Measurements from ENCODE around the gene TEX22. TPM values are rescaled to one million over a fixed set of nuclear protein-coding genes. Genes with fewer than 3 reads are reported as not detected.

TEX22 gene
- polyA plus RNA-seq, 1 experiment: 0.05 TPM

DNA sequence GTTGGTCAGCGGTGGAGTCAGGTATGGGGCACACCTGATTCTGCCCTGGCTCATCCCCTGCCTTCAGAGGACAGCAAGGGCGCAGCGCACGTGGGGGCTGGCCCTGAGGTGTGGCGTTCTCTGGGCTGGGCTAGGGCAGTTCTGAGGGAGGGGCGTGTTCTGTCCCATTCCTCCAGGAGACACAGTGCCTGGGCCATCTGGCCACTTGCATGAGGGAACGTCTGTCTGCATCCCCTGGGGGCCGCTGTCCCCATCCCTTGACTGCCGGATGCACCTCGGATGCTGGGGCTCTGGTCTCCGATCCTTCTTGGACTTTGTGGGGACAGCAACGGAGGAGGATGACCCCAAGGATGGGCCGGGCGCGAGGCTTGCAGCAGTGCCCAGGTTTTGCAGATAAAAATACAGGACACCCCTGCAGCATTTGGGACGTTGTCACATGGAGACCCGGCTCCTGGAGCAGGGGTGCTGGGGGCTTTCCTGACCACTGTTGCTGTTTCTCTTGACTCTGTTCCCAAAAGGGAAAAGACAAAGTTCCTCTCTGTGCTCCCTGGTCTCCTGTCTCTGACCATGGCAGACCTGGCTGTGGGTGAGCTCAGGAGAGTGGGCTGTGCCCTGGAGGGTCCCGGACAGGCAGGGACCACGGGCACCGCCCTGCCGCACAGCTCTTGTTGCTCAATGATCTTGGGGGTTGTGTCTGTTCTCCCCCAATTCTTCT, 28.2 kb downstream of the TEX22 start:
- Histone ChIP-seq H3K4me3 (ENCODE audit: low read depth, low read length) (no peak overlapping the region), H3K9me3 (ENCODE audit: control insufficient read depth, insufficient read depth, low read length) (peaks cover 12% of the 10 kb centered on the region), H3K27me3 (ENCODE audit: control insufficient read depth, insufficient read depth, low read length) (no peaks in the 10 kb centered on the region), H3K27ac (ENCODE audit: low read depth, low read length) (no peak overlapping the region)
- DNase-seq (ENCODE audit: low read depth, low spot score): no peak
- ChIA-PET POLR2A (no interaction called here), CTCF (no interaction called here)
- no peak for TF ChIP-seq CTCF (IDR thresholded peaks at IDR 0.05; ENCODE audit: low read depth, low read length)

DNA sequence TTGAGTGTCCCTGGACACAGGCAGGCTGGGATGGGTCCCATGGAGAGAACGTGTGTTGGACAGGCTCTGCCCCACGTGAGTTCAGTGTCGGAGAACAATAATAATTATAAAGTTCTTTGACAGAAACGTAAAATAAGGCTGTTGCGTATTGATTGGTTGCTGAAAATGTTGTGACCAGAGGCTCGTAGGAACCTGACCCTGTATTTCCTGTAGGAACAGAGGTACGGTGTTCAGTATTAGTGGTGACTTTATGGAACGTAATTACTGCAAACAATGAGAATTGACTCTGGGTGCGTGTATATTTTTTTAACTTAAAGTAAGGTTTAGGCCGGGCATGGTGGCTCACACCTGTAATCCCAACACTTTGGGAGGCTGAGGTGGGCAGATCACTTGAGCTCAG, 29.1 kb downstream of the TEX22 start:
- CTCF ChIA-PET: interaction anchor here (0.7 kb wide), 1 partner anchor 53 kb away, joined by 7 read pairs; no protein-coding TSS in a partner anchor
- POLR2A ChIA-PET: no interaction called here
- no peak for DNase-seq (ENCODE audit: low read depth, low spot score)
- no peak for TF ChIP-seq CTCF (IDR thresholded peaks at IDR 0.05; ENCODE audit: low read depth, low read length)
- peaks cover 12% of the 10 kb centered on the region for H3K9me3 ChIP-seq (ENCODE audit: control insufficient read depth, insufficient read depth, low read length)
- no peak overlapping the region for H3K4me3 ChIP-seq (ENCODE audit: low read depth, low read length)
- no peak overlapping the region for H3K27ac ChIP-seq (ENCODE audit: low read depth, low read length)
- H3K27me3 ChIP-seq (ENCODE audit: control insufficient read depth, insufficient read depth, low read length): no peaks in the 10 kb centered on the region

DNA sequence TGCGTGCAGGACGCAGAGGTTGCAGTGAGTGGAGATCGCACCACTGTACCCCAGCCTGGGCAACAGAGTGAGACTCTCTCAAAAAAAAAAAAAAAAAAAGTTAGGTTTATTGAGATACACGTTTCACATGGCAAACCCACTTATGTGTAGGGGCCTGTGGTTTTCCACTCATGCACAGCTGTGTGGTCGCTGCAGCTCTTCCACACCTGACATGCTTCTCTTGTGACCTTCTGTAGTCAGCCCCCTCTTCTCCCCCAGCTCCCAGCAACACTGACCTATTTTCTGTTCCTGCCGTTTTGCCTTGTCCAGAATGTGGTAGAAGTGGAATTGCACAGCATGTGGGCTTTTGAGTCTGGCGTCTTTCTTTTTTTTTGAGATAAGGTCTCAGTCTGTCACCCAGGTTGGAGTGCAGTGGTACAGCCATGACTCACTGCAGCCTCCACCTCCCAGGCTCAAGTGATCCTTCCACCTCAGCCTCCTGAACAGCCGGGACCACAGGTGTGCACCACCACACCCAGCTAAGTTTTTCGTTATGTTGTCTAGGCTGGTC, 29.7 kb downstream of the TEX22 start:
- no peak for DNase-seq (ENCODE audit: low read depth, low spot score)
- TF ChIP-seq CTCF (IDR thresholded peaks at IDR 0.05; ENCODE audit: low read depth, low read length): no peak
- H3K27ac ChIP-seq (ENCODE audit: low read depth, low read length): no peak overlapping the region
- peaks cover 12% of the 10 kb centered on the region for H3K9me3 ChIP-seq (ENCODE audit: control insufficient read depth, insufficient read depth, low read length)
- no peak overlapping the region for H3K4me3 ChIP-seq (ENCODE audit: low read depth, low read length)
- ChIA-PET CTCF (interaction anchor here (0.7 kb wide), 1 partner anchor 53 kb away, joined by 7 read pairs; no protein-coding TSS in a partner anchor), POLR2A (no interaction called here)
- H3K27me3 ChIP-seq (ENCODE audit: control insufficient read depth, insufficient read depth, low read length): no peaks in the 10 kb centered on the region

GRCh38 chr14:105430042-105430441, 31.7 kb downstream of the TEX22 start:
- ChIA-PET CTCF (interaction anchor here (0.6 to 1.3 kb wide), 3 partner anchors 17 to 51 kb away, joined by 3 read pairs; no protein-coding TSS in a partner anchor), POLR2A (interaction anchor here (0.6 kb wide), 1 partner anchor 89 kb away, joined by 4 read pairs; no protein-coding TSS in a partner anchor)
- H3K27me3 ChIP-seq (ENCODE audit: control insufficient read depth, insufficient read depth, low read length): no peaks in the 10 kb centered on the region
- H3K4me3 ChIP-seq (ENCODE audit: low read depth, low read length): no peak overlapping the region
- H3K9me3 ChIP-seq (ENCODE audit: control insufficient read depth, insufficient read depth, low read length): peaks cover 12% of the 10 kb centered on the region
- no peak for DNase-seq (ENCODE audit: low read depth, low spot score)
- H3K27ac ChIP-seq (ENCODE audit: low read depth, low read length): no peak overlapping the region
- TF ChIP-seq CTCF (IDR thresholded peaks at IDR 0.05; ENCODE audit: low read depth, low read length): no peak

DNA sequence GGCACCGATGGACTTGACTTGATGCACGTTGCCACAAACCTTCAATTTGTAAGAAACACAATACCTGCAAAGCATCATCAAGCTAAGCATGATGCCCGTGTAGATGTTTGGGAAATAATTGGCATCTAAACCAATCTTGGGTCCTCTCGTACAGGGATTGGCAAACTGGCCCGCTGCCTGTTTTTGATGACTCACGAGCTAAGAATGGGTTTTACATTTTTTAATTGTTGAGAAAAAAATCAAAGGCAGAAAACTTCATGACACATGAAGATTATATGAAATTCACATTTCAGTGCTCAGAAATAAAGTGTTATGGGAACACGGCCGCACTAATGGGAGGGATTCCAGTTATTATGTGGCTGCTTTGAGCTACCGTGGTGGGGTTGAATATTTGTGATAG, 32.2 kb downstream of the TEX22 start:
- ChIA-PET CTCF (interaction anchor here (0.7 to 1.3 kb wide), 2 partner anchors 50 to 51 kb away, joined by 3 read pairs; no protein-coding TSS in a partner anchor), POLR2A (interaction anchor here (0.6 kb wide), 1 partner anchor 89 kb away, joined by 4 read pairs; no protein-coding TSS in a partner anchor)
- H3K9me3 ChIP-seq (ENCODE audit: control insufficient read depth, insufficient read depth, low read length): peaks cover 12% of the 10 kb centered on the region
- no peak overlapping the region for H3K4me3 ChIP-seq (ENCODE audit: low read depth, low read length)
- no peak overlapping the region for H3K27ac ChIP-seq (ENCODE audit: low read depth, low read length)
- no peak for TF ChIP-seq CTCF (IDR thresholded peaks at IDR 0.05; ENCODE audit: low read depth, low read length)
- H3K27me3 ChIP-seq (ENCODE audit: control insufficient read depth, insufficient read depth, low read length): no peaks in the 10 kb centered on the region
- no peak for DNase-seq (ENCODE audit: low read depth, low spot score)
